MM.1S (cell line): ENCODE data around the gene CBX2.

Source experiments
- EZH2 ChIP-seq: fragments of 300-600 bp; sonication (generic); optimal IDR thresholded peaks from 2 replicates; pipeline ENCODE3; 2017; ENCODE audit warnings: low read depth, mild to moderate bottlenecking, antibody characterized with exemption, low read length, mixed read lengths
- EZH2phosphoT487 ChIP-seq: fragments of 300-600 bp; sonication (generic); IDR thresholded peaks from 2 replicates; pipeline ENCODE4 v1.6.1; 2018; ENCODE audit warnings: antibody characterized with exemption, low read length
- TF ChIP-seq, protein P1 (sequence below): fragments of 300-600 bp; sonication (generic); IDR thresholded peaks from 2 replicates; pipeline ENCODE4 v1.5.1; 2016; ENCODE audit warnings: antibody characterized with exemption, low read length, mixed read lengths

DNA sequence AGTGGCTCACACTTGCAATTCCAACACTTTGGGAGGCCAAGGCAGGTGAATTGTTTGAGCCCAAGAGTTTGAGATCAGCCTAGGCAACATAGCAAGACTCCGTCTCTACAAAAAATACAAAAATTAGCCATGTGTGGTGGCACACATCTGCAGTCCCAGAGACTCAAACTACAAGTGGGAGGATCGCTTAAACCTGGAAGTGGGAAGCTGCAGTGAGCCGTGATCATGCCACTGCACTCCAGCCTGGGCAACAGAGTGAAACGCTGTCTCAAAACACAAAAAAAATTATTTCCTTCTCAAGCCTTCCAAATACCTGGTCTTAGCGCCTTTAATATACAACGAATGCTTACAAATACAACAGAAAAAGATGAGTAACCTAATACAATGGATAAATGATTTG, 19.7 kb upstream of the CBX2 start:
- TF ChIP-seq, protein P1, sequence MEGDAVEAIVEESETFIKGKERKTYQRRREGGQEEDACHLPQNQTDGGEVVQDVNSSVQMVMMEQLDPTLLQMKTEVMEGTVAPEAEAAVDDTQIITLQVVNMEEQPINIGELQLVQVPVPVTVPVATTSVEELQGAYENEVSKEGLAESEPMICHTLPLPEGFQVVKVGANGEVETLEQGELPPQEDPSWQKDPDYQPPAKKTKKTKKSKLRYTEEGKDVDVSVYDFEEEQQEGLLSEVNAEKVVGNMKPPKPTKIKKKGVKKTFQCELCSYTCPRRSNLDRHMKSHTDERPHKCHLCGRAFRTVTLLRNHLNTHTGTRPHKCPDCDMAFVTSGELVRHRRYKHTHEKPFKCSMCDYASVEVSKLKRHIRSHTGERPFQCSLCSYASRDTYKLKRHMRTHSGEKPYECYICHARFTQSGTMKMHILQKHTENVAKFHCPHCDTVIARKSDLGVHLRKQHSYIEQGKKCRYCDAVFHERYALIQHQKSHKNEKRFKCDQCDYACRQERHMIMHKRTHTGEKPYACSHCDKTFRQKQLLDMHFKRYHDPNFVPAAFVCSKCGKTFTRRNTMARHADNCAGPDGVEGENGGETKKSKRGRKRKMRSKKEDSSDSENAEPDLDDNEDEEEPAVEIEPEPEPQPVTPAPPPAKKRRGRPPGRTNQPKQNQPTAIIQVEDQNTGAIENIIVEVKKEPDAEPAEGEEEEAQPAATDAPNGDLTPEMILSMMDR, result no peak
- TF ChIP-seq EZH2 (no peak), EZH2phosphoT487 (no peak)
